HEK293 (cell line): ENCODE data around the gene RBFOX1.

ENCODE experiments used
- CTCF ChIP-seq: fragments of 450-650 bp; formaldehyde crosslinking; IDR thresholded peaks from 2 replicates; pipeline ENCODE4 v1.5.1; 2016; ENCODE audit warnings: missing biosample characterization, missing genetic modification characterization
- ELK4 ChIP-seq: IDR thresholded peaks from 2 replicates; pipeline ENCODE4 v1.6.1; 2011; ENCODE audit warnings: mild to moderate bottlenecking, low read depth, low read length, borderline replicate concordance
- ZBTB10 ChIP-seq: fragments of 450-650 bp; formaldehyde crosslinking; IDR thresholded peaks from 2 replicates; pipeline ENCODE4 v1.5.1; 2016; ENCODE audit warnings: missing biosample characterization, missing genetic modification characterization
- ZBTB49 ChIP-seq: fragments of 450-650 bp; formaldehyde crosslinking; IDR thresholded peaks from 2 replicates; pipeline ENCODE4 v1.5.1; 2016; ENCODE audit warnings: missing biosample characterization, missing genetic modification characterization, low read depth
- ZNF138 ChIP-seq: fragments of 450-650 bp; formaldehyde crosslinking; IDR thresholded peaks from 2 replicates; pipeline ENCODE4 v1.5.1; 2016; ENCODE audit warnings: missing biosample characterization, missing genetic modification characterization, borderline replicate concordance
- ZNF426 ChIP-seq: fragments of 450-650 bp; formaldehyde crosslinking; IDR thresholded peaks from 2 replicates; pipeline ENCODE4 v1.5.1; 2017; ENCODE audit warnings: missing biosample characterization, missing genetic modification characterization, mild to moderate bottlenecking, inconsistent platforms, moderate library complexity
- TF ChIP-seq, protein P1 (sequence below): fragments of 450-650 bp; formaldehyde crosslinking; IDR thresholded peaks from 2 replicates; pipeline ENCODE4 v1.5.1; 2016; ENCODE audit warnings: missing biosample characterization, missing genetic modification characterization

- TF ChIP-seq ZNF426 (no peak), CTCF (tag by site-specific recombination) (no peak), ZBTB10 (tag by site-specific recombination) (no peak), ELK4 (no peak), ZNF138 (tag by site-specific recombination) (no peak), ZBTB49 (tag by site-specific recombination) (no peak)
- TF ChIP-seq, protein P1, sequence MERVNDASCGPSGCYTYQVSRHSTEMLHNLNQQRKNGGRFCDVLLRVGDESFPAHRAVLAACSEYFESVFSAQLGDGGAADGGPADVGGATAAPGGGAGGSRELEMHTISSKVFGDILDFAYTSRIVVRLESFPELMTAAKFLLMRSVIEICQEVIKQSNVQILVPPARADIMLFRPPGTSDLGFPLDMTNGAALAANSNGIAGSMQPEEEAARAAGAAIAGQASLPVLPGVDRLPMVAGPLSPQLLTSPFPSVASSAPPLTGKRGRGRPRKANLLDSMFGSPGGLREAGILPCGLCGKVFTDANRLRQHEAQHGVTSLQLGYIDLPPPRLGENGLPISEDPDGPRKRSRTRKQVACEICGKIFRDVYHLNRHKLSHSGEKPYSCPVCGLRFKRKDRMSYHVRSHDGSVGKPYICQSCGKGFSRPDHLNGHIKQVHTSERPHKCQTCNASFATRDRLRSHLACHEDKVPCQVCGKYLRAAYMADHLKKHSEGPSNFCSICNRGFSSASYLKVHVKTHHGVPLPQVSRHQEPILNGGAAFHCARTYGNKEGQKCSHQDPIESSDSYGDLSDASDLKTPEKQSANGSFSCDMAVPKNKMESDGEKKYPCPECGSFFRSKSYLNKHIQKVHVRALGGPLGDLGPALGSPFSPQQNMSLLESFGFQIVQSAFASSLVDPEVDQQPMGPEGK (tag by site-specific recombination): no peak
Measured at GRCh38 chr16:7716660-7717550, 384.3 kb downstream of the RBFOX1 start.
